Uterus (tissue), 2 donors: ENCODE measurements around the gene MBNL1.

ENCODE experiments used
- CTCF ChIP-seq, 4 experiments: fragments of 200-600 bp in 2 of 4; fragments of 450-650 bp in 2 of 4; sonication (generic) in 2 of 4; IDR thresholded peaks; one replicate each; pipeline ENCODE4 v1.5.1; 2016 to 2019; ENCODE audit warnings: antibody characterized with exemption in 4 of 4, mild to moderate bottlenecking in 2 of 4, moderate library complexity in 1 of 4
- POLR2A ChIP-seq, 2 donors: fragments of 450-650 bp; IDR thresholded peaks; one replicate each; pipeline ENCODE4 v1.6.1; 2016; ENCODE audit warnings: antibody characterized with exemption in 2 of 2, mild to moderate bottlenecking in 1 of 2, moderate library complexity in 1 of 2

GRCh38 chr3:152339881-152340505, 71.3 kb downstream of the MBNL1 start:
- TF ChIP-seq CTCF (IDR thresholded peaks at IDR 0.05), result no peak
- no peak for TF ChIP-seq POLR2A (IDR thresholded peaks at IDR 0.05)
